ENCODE data around the gene PIP4K2A.
"Not testable (repeated sequence)": the region's sequence is repeated elsewhere in the genome, so short reads cannot be mapped to it uniquely, and the experiment has no call there.

PIP4K2A gene

GRCh38 chr10:22527520-22527919 is 186.9 kb downstream of the PIP4K2A start:
- no peak for DNase-seq (ENCODE audit: insufficient read length, low spot score)
- TF ChIP-seq, protein P1, sequence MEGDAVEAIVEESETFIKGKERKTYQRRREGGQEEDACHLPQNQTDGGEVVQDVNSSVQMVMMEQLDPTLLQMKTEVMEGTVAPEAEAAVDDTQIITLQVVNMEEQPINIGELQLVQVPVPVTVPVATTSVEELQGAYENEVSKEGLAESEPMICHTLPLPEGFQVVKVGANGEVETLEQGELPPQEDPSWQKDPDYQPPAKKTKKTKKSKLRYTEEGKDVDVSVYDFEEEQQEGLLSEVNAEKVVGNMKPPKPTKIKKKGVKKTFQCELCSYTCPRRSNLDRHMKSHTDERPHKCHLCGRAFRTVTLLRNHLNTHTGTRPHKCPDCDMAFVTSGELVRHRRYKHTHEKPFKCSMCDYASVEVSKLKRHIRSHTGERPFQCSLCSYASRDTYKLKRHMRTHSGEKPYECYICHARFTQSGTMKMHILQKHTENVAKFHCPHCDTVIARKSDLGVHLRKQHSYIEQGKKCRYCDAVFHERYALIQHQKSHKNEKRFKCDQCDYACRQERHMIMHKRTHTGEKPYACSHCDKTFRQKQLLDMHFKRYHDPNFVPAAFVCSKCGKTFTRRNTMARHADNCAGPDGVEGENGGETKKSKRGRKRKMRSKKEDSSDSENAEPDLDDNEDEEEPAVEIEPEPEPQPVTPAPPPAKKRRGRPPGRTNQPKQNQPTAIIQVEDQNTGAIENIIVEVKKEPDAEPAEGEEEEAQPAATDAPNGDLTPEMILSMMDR (IDR thresholded peaks at IDR 0.05; ENCODE audit: insufficient read depth, missing control alignments), result no peak
- no peak for FAIRE-seq

GRCh38 chr10:22524333-22524732 is 190.0 kb downstream of the PIP4K2A start:
- FAIRE-seq; DNase-seq (ENCODE audit: insufficient read length, low spot score): not testable (repeated sequence)

DNA sequence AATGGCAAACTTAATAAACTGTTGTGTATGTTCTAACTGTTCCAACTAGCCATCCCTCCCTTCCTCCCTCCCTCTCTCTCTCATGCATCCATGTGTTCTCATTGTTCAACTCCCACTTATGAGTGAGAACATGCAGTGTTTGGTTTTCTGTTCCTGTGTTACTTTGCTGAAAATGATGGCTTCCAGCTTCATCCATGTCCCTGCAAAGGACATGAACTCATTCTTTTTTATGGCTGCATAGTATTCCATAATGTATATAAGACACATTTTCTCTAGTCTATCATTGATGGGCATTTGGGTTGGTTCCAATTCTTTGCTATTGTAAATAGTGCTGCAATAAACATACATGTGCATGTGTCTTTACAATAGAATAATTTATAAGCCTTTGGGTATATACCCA is 193.7 kb downstream of the PIP4K2A start:
- not testable (repeated sequence) for FAIRE-seq; DNase-seq (ENCODE audit: insufficient read length, low spot score)

- TF ChIP-seq, protein P1 (IDR thresholded peaks at IDR 0.05; ENCODE audit: insufficient read depth, missing control alignments), result no peak
- DNase-seq (ENCODE audit: insufficient read length, low spot score) (no peak), FAIRE-seq (no peak)
These were observed 196.1 kb downstream of the PIP4K2A start for GRCh38 chr10:22518167-22518724.

GRCh38 chr10:22515009-22515408 is 199.4 kb downstream of the PIP4K2A start:
- FAIRE-seq, result no peak

DNA sequence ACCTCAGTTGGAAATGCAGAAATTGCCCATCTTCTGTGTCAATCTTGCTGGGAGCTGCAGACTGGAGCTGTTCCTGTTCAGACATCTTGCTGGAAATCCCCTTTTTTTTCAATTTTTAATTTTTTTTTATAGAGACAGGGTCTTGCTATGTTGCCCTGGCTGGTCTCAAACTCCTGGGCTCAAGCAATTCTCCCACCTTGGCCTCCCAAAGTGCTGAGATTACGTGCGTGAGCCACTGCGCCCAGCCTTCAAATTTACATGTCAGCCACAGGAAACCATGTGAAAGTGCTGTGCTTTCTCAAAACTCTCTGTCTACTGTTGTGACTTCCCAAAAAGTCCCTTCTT is 200.0 kb downstream of the PIP4K2A start:
- not testable (repeated sequence) for DNase-seq (ENCODE audit: insufficient read length, low spot score); FAIRE-seq

More at GRCh38 chr10:22515009-22515408, 199.4 kb downstream of the PIP4K2A start:
- no peak for DNase-seq (ENCODE audit: insufficient read length, low spot score)
- TF ChIP-seq, protein P1 (IDR thresholded peaks at IDR 0.05; ENCODE audit: insufficient read depth, missing control alignments), result no peak

GRCh38 chr10:22513483-22514413 is 200.6 kb downstream of the PIP4K2A start:
- not testable (repeated sequence) for DNase-seq (ENCODE audit: insufficient read length, low spot score); FAIRE-seq

- not testable (repeated sequence) for FAIRE-seq; DNase-seq (ENCODE audit: insufficient read length, low spot score)
These were observed 202.4 kb downstream of the PIP4K2A start for GRCh38 chr10:22512015-22512414.

GRCh38 chr10:22508214-22508613 is 206.2 kb downstream of the PIP4K2A start:
- FAIRE-seq; DNase-seq (ENCODE audit: insufficient read length, low spot score): not testable (repeated sequence)

DNA sequence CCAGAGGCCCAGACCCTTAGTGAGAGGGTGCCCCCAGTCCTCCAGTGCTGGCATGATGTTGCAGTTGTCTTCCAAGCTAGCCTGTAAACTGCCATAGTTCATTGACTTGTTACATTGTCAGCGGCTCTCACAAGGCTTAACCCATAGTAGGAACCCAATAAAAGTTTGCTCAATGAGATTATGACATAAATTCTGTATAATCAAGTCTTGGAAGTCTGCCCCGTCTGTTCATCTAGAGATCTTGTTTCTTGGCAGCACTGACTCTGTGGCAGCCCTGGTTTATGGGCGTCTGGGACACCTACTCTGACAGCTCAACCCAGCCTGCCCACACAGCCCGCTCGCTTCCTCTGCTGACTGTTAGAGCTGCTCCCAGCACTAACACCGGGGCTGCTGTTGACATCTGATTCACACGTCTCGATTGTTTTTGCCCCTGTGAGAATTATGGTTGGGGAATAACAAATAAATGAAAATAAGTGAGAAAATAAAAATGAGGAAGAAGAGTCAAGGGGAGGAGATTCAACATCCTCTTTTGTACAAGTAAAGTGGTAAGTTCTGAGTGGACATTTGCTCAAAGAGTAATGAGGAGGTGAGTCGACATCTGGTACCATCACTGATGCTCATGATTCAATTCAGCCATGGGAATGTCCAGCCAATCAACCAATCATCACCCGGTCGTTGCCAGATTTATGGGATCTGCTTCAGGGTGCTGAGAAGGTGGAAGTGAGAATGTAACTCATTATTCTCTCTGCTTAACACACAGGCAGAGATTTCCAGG is 208.3 kb downstream of the PIP4K2A start:
- DNase-seq (ENCODE audit: insufficient read length, low spot score) (no peak), FAIRE-seq (no peak)

More for the DNA sequence above, 208.3 kb downstream of the PIP4K2A start:
- TF ChIP-seq, protein P1 (IDR thresholded peaks at IDR 0.05; ENCODE audit: insufficient read depth, missing control alignments), result no peak

Measured in D721Med (cell line).